ENCODE results near the gene SIRPA.

SIRPA gene

DNA sequence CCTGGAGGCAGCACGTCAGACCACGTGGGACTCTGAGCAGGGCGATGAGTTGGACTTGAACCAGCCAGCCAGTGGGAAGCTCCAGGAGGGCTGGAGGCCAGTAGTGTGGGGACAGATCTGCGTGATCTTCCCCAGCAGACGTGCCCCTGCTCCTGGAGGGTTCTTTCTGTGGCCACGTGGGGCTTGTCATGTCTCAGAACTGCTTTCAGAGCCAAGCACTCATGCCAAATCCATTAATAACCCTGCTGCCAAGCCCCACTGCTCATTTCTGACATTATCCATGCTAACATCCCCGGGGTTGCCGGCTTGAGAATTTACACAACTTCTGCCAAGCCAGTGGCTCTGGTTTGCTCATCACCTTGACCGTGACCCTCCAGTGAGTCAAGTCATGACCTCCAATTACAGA lies 38.3 kb downstream of the SIRPA start:
- DNase-seq (ENCODE audit: low spot score), result no peak

DNA sequence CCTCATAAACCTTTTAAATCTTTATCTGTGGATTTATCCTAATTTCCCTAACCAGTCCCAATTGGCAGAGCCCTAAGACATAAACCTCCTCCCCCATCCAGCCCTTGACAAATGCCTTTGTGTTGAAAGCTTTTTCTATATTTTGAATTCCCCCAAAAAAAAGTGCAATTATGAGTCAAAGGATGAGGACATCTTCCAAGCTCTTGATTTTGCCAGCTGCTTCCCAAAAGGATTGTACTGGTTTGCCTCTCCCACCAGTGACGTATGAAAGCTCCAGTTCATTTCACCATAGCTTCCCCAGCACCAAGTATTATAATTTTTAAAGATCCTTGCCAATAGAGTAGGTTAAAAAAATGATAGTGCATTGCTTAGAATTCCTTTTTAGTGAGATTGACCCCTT lies 38.9 kb downstream of the SIRPA start:
- DNase-seq (ENCODE audit: low spot score), result no peak

DNA sequence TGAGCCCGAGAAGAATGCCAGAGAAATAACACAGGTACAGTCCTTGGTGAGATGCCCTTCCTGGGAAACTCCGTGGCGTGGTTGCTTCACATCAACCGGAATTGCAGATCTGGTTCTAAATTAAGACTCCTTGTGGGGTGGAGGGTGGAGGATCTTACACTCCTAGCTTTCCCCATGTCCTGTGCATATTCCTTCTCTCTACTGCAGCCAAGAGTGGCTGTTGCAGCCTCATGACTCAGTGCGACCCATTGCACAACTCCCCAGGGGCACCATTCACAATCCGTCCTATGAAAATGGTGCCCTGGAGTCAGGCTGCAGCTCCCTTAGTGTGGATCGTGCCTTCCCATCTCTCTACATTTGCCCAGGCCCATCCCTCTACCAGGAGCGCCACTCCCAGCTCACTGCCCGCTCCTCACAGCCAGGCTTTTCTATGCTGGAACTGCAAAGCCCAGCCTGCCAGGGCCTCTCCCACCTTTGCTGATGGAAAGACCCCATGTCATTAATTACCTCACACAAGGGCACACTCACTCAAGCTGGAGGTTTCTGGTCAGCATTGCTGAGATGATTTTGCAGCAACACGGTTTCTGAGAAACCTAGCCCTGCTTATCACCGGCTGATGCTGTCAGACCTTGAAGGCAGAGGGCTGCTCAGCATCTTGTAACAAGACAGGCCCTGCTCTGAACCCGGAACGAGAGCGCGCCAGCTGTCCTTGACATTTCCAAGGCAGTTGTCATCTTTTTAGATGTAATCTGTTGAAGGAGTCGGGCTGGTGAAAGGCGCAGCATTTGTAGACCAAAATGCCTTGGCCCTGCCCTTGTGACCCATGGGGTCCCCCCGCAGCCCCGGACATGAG lies 39.7 kb downstream of the SIRPA start:
- no peak for DNase-seq (ENCODE audit: low spot score)

DNA sequence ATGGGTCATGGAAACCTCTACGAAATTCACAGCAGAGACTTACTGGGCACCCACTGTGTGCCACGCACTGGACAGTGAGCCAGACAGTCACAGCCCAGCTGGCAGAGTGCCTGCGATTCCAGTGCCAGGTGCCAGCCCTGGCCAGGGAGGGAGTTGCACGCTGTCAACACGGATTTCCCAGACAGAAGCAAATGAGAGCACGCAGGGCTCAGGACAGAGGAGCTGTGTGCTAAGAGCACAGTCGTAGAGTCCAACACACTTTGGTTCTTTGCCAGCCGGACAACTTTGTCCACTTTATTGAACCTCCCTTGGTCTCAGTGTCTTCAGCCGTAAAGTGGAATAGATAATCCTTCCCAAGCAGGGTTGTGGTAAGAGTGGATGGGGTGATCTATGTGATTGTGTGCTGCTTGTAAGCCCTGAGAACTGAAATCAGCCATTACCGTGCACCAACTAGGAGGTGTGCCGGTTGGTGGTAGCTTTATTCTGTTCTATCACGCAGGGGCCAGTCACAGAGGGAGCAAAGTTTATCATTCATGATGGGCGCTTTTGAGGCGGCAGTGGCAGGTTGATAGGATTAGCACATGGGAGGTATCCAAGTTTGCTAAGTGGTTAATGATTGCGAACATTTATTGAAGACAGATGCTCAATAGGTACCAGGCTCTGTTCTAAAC lies 40.6 kb downstream of the SIRPA start:
- peak; percentile 88 for DNase-seq (ENCODE audit: low spot score)

DNA sequence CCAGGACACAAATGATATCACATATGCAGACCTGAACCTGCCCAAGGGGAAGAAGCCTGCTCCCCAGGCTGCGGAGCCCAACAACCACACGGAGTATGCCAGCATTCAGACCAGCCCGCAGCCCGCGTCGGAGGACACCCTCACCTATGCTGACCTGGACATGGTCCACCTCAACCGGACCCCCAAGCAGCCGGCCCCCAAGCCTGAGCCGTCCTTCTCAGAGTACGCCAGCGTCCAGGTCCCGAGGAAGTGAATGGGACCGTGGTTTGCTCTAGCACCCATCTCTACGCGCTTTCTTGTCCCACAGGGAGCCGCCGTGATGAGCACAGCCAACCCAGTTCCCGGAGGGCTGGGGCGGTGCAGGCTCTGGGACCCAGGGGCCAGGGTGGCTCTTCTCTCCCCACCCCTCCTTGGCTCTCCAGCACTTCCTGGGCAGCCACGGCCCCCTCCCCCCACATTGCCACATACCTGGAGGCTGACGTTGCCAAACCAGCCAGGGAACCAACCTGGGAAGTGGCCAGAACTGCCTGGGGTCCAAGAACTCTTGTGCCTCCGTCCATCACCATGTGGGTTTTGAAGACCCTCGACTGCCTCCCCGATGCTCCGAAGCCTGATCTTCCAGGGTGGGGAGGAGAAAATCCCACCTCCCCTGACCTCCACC lies 42.2 kb downstream of the SIRPA start:
- DNase-seq (ENCODE audit: low spot score), result no peak

DNA sequence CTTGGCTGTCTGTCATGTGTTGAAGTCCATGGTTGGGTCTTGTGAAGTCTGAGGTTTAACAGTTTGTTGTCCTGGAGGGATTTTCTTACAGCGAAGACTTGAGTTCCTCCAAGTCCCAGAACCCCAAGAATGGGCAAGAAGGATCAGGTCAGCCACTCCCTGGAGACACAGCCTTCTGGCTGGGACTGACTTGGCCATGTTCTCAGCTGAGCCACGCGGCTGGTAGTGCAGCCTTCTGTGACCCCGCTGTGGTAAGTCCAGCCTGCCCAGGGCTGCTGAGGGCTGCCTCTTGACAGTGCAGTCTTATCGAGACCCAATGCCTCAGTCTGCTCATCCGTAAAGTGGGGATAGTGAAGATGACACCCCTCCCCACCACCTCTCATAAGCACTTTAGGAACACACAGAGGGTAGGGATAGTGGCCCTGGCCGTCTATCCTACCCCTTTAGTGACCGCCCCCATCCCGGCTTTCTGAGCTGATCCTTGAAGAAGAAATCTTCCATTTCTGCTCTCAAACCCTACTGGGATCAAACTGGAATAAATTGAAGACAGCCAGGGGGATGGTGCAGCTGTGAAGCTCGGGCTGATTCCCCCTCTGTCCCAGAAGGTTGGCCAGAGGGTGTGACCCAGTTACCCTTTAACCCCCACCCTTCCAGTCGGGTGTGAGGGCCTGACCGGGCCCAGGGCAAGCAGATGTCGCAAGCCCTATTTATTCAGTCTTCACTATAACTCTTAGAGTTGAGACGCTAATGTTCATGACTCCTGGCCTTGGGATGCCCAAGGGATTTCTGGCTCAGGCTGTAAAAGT lies 43.5 kb downstream of the SIRPA start:
- no peak for DNase-seq (ENCODE audit: low spot score)

DNA sequence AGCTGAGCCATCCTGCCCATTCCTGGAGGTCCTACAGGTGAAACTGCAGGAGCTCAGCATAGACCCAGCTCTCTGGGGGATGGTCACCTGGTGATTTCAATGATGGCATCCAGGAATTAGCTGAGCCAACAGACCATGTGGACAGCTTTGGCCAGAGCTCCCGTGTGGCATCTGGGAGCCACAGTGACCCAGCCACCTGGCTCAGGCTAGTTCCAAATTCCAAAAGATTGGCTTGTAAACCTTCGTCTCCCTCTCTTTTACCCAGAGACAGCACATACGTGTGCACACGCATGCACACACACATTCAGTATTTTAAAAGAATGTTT lies 44.0 kb downstream of the SIRPA start:
- DNase-seq (ENCODE audit: low spot score), result no peak

DNA sequence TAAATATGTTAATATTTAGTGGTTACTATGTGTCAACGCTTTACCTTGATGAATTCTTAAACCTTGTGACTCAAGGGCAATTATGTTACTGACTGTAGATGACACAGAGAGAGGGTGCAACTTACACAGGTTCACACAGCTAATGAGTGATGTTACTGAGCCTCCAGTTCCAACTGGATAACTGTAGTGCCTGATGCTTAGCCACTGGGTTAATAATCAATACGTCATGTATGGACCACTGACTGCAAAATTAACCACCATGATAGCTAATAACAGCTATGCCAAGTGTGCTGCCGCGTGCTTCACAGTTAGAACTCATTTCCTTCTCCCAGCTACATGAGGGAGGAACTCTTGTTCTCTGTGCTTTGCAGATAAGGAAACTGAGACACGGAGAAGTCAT lies 45.4 kb downstream of the SIRPA start:
- DNase-seq (ENCODE audit: low spot score), result no peak

DNA sequence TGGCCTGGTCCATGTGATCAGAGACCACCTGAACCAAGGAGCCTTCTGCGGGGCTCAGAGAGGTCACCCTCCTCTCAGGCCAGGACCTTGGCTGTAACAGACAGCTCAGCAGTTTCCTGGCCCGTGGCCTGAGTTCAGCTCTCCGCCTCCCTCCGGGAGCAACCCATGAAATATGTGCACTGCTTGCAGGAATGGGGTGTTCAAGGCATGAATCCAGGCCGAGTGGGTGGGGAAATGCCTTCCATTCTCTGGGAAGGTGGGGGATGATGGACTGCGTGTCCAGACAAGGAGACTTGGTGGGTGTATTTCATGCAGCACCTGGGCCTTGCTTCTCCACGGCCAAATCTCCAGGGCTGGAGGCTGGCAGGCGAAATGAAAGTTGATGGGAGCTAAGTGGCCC lies 46.0 kb downstream of the SIRPA start:
- DNase-seq (ENCODE audit: low spot score), result no peak

DNA sequence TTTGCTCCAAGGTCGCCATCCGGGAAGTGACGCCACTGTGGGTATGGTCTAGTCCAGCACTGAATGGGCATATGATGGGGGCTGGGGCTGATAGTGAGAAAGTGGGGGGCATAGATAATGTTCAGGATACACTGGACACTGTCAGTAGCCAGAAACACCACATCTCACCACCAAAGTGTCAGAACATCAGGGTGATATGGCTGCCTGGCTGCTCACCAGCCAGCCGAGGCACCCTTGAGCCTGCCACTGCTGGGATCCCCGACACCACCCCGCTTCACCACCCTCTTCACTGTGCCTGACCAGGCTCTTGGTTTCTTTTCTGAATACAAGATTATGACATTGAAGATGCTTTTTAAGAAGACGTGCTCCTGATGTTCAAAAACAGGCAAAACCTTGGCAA lies 46.9 kb downstream of the SIRPA start:
- no peak for DNase-seq (ENCODE audit: low spot score)

DNA sequence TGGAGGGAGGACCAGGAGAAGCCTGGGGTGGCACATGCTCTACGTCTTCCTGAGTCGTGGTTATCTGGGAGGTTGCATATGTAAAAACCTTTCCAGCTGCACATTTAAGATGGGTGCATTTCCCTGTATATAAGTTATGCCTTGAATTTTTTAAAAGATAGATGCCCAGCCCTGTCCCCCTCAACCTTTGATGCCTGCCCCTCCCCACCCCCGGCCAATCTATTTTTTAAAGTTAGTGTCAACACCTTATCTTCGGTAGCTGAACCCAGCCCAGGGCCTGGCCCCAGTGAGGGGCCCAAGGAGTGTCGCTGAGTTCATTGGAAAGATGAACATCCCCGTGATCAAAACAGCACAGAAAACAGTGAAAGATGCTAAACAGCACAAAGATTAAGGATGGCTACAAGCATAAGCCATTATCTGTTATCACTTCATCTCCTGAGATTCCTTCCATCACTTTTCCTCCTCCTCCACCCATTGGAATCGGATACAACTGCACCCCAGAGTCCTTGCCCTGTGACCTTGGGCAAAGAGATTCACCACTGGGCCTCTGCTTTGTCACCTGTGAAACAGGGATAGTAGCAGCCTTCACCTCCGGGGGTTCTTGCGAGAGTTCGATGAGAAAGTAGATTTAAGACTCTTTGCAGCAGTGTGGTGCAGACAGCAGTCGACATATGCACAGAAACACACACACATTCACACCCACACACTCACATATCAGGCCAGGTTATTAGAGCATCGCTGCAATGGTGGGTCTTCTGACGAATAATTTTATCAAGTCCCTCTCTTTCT lies 47.5 kb downstream of the SIRPA start:
- DNase-seq (ENCODE audit: low spot score), result no peak

DNA sequence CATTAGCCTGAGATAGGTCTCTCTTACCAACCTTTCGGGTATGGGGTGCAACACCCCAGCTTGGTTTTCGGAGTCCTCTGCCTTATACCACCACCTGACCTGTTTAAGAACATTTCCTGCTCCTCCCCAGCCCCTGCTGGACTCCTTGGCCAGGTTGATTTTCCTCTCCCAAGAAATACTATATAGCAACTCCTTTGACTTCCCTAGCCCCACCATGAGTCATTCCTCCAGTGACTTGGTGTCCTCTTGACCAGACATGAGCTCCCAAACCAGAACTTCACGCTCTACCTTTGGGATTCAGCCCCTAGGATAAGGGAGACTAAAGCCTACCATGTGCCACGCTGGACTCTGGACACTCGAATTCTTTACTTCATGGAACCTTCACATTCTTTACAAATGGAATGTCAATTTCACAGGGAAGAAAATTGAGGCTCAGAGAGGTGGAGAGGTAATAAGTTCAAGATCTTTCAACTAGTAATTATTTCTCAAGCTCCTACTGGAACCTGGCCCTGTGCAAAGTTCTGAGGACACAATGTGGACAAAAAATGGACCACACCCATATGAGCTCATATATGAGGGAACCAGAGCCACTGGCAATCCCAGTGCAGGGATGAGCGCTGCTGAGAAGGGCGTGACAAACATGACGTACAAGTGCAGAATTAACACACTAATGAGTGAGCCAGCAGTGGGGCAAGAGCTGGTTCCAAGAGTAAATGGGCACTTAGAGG lies 48.2 kb downstream of the SIRPA start:
- DNase-seq (ENCODE audit: low spot score), result no peak

DNA sequence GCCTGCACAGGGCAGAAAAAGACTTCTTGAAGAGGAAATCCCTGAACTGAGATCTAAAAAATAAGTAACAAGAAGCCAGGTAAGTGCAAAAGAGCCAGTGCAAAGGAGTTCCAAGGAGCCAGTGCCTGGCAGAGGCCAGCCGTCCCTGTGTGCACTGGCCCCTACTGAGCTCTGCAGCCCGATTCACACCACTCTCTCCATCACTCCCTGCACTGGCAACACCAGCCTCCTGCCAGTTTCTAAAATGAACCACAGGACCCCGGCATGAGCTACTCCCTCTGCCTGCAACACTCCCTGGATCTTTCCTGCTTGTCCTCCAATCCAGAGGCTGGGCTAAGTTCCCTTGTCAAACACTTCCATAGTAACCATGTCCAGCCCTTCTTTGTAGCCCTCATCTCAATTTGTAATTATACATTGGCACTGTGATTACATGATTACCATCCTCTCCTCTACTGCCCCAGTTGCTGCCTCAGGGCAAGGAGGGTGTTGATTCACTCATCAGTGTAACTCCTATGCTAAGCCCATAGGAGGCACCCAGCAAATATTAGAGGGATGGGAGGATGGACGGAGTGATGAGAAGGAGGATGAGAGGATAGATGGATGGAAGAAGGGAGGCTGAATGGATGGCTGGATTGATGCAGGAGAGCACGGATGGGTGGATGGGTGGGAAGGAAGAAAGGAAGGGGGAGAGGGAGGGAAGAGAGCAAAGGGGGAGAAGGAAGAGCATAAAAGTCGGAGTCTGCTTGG lies 49.3 kb downstream of the SIRPA start:
- DNase-seq (ENCODE audit: low spot score), result no peak

DNA sequence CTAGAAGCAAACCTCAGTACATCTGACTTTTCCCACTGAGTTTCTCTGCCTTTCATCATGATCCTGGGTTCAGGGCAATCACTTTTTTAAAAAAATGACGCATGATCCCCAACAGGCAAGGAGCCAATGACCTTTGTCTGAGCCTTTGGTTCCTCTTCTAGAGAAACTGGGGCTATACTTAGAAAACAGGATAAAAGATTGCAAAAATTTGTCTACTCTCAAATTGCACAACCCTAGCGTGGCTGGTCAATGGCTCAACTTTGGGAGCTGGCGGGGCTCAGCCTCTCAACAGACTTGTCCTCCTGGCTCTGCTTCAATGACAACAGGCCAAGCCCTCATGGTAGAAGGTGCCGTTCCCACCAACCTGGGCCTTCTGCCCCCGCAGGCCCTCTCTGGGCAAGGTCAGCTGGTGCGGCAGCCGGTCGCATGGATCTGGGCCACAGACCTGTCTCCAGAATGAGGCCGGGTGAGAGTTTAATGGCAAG lies 50.0 kb downstream of the SIRPA start:
- DNase-seq (ENCODE audit: low spot score), result peak; percentile 88

DNA sequence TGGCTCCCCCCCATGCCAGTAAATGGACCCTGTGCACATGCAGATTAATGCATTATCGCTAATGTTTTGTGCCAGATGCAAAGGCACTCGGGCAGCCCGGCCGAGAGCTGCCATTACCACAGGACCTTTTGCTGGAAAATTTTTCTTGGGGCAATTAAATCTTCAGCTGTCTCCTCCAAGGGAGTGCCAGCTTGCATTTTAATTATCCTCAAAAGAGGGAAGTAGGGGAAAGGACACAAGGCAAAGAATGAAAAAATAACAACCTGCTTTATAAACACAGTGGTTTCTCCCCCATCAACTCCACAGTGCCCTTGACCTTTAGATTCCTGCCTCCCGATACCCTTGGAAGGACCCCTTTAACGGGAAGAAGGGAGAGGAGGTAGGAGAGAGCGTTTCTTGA lies 50.5 kb downstream of the SIRPA start:
- no peak for DNase-seq (ENCODE audit: low spot score)

DNA sequence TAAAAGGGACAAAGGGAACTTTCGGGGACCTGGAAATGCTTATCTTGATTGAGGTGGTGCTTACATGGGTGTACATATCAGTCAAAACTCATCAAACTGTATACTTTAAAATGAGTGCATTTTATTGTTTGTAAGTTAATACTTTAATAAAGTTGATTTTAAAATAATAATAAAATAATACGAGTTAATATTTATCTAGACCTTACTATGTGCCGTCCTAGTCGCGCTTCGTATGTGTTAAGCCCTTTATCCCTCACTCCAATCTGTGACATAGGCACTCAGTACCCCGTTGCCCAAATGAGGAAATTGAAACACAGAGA lies 51.2 kb downstream of the SIRPA start:
- no peak for DNase-seq (ENCODE audit: low spot score)

DNA sequence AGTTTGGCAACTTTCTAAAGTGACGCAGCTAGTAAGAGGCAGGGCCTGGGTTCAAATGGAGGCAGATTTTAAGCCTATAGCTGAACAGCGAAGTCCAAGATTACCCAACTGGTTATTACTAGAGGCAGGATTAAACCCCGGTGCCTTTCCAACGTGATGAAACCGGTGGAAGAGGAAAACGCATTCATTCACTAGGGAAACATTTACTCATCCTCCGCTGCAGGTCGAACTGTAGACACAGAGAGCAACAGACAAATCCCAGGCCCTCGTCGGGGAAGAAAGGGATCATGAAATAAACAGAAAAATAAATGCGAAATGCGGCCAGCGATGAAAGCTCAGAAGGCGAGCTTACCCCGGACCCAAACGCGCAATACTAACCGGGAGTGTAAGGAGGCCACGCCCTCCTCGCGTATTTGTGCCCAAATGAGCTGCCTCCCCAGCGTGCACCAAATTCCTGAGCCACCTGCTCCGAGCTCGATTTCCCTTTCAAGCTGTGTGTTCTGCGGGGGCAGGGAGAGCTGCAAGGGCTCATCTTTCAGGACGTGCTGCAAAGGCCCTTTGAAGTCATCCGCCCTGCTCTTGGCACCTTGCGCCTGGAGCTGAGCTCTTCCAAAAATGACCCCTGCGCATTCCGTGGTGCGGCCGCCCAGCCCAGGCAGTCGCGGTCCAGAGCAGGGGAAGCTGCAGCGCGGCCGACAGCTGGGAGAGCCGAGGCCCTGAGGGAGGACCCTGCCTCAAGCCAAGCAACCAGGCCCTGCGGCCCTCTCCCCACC lies 51.7 kb downstream of the SIRPA start:
- peak; percentile 67 for DNase-seq (ENCODE audit: low spot score)

DNA sequence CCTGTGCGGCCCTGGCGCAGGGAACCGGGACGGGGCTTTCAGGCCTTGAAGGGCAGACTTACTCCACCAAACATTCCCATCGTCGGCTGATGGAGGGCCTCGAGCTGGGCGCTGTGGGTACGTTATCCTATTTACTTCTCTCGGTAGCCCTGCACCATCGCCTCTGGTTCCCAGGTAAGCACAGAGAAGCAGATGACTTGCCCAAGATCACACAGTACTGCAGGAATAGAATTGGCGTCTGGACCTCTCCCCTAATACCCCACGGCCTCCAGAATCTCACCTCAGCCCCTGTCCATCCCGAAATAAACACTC lies 52.3 kb downstream of the SIRPA start:
- DNase-seq (ENCODE audit: low spot score), result no peak

DNA sequence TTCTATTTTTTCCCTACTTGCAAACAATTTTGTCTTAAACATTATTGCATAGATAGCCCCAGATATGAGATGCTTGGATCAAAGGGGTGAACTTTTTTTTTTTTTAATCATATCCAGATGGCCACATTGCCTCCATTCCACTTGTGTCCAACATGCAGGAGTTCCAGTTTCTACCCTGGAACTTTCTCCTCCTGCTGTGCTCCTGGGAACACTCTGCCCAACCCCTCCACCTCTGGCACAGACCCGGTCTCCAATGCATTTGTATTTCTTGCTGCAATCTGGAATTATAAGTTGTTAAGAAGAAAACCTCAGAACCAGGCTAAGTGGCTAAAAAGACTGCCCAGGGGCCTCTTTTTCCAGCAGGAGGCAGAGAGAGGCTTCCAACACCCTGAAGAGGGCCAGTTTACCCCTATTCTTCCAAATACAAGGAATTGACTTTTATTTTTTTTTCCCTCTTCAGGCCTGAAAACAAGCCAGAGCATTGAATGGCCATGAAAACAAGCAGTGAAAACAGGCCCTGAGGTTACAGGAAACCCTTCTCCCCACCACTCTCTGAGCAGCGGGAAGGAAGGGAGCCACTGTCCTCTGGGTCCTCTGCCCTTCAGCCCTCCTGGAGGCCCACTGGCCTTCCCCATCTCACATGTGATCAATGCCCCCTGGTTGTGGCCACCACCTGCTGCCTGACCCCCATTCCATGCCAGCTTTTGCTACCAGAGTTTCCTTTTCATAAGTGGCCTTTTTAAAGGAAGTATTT lies 54.3 kb downstream of the SIRPA start:
- DNase-seq (ENCODE audit: low spot score), result peak; percentile 40

All from pons (tissue), 1 donor.